Natural killer cell treated with Interleukin-12 subunit alpha and Interleukin-12 subunit beta and Interleukin-15 and Interleukin-18, amount 100 ng/mL, for 72 hours (primary cell): Measurements from ENCODE around the gene TSHZ3. TPM values are rescaled to one million over a fixed set of nuclear protein-coding genes. Genes with fewer than 3 reads are reported as not detected.

Experiments
- ATAC-seq, 2 donors: fragments of 150-1000 bp; cut with Tn5 transposase in 1 of 2; sonication (Bioruptor Pico), chemical (Tn5 transposase) in 1 of 2; 2 replicates each; pipeline ENCODE4 v1.10.0; 2021
- DNase-seq: peaks from one replicate; pipeline ENCODE4 v3.0.0; 2022; ENCODE audit warnings: low spot score
- H3K27ac Mint-ChIP-seq, 2 donors: 1 replicate in 1 of 2; 2 replicates in 1 of 2; pipeline ENCODE4 v1.8.0; 2022; ENCODE audit warnings: mixed read lengths in 2 of 2, mild to moderate bottlenecking in 1 of 2, moderate library complexity in 1 of 2
- H3K27me3 Mint-ChIP-seq, 2 donors: 1 replicate in 1 of 2; 2 replicates in 1 of 2; pipeline ENCODE4 v1.8.0; 2022; ENCODE audit warnings: mixed read lengths in 2 of 2
- H3K36me3 Mint-ChIP-seq: one replicate; pipeline ENCODE4 v1.8.0; 2022; ENCODE audit warnings: mixed read lengths
- H3K4me1 Mint-ChIP-seq, 2 donors: 1 replicate in 1 of 2; 2 replicates in 1 of 2; pipeline ENCODE4 v1.8.0; 2022; ENCODE audit warnings: low read depth in 2 of 2, mixed read lengths in 2 of 2, mild to moderate bottlenecking in 1 of 2
- H3K4me3 Mint-ChIP-seq: one replicate; pipeline ENCODE4 v1.8.0; 2022; ENCODE audit warnings: mixed read lengths
- H3K9me3 Mint-ChIP-seq: 2 replicates; pipeline ENCODE4 v1.8.0; 2022; ENCODE audit warnings: mixed read lengths
- total RNA-seq, 2 donors: library from RNA; stranded (reverse); gene quantifications; one replicate each; pipeline ENCODE4 v1.2.3, GENCODE V29; 2022

The TSHZ3 gene
- total RNA-seq, 2 donors from 2014 or later, result 4.0 to 4.1 TPM

- ATAC-seq (no peak), DNase-seq (no peak)
- Mint-ChIP-seq H3K27me3 (peaks cover 46 to 54% of the 10 kb centered on the region in 2 donors), H3K36me3 (peaks cover 6% of the 10 kb centered on the region), H3K4me1 (peaks cover 47 to 54% of the 10 kb centered on the region in 2 donors), H3K27ac (peak overlapping the region; percentile 38 to 85), H3K9me3 (no peaks in the 10 kb centered on the region), H3K4me3 (peak overlapping the region; percentile 96)
Observed at GRCh38 chr19:31351056-31351854, 2.0 kb upstream of the TSHZ3 start.

GRCh38 chr19:31350693-31351055, 1.4 kb upstream of the TSHZ3 start:
- H3K27me3 Mint-ChIP-seq, result peaks cover 45 to 51% of the 10 kb centered on the region in 2 donors
- peak overlapping the region; percentile 96 for H3K4me3 Mint-ChIP-seq
- H3K4me1 Mint-ChIP-seq, result peaks cover 47 to 53% of the 10 kb centered on the region in 2 donors
- peak overlapping the region; percentile 38 to 85 for H3K27ac Mint-ChIP-seq
- no peaks in the 10 kb centered on the region for H3K9me3 Mint-ChIP-seq
- DNase-seq, result no peak
- peaks cover 6% of the 10 kb centered on the region for H3K36me3 Mint-ChIP-seq
- peak; percentile 37 to 65 for ATAC-seq

- Mint-ChIP-seq H3K9me3 (no peaks in the 10 kb centered on the region), H3K36me3 (peaks cover 6% of the 10 kb centered on the region), H3K27me3 (peaks cover 41 to 48% of the 10 kb centered on the region in 2 donors), H3K4me3 (no peak overlapping the region), H3K4me1 (peaks cover 42 to 49% of the 10 kb centered on the region in 2 donors), H3K27ac (no peak overlapping the region)
- DNase-seq (no peak), ATAC-seq (peak in 1 of 2 donors; percentile 20)
Observed at GRCh38 chr19:31350033-31350692, 927 bp upstream of the TSHZ3 start.

GRCh38 chr19:31348481-31349159, 616 bp downstream of the TSHZ3 start:
- Mint-ChIP-seq H3K4me1 (peaks cover 33 to 34% of the 10 kb centered on the region in 2 donors), H3K9me3 (no peaks in the 10 kb centered on the region), H3K4me3 (peak overlapping the region; percentile 86), H3K27me3 (peaks cover 31 to 35% of the 10 kb centered on the region in 2 donors), H3K36me3 (peaks cover 6% of the 10 kb centered on the region), H3K27ac (peak overlapping the region; percentile 60 to 72)
- DNase-seq (no peak), ATAC-seq (peak; percentile 9 to 29)

GRCh38 chr19:31347828-31348392, 1.3 kb downstream of the TSHZ3 start:
- peak overlapping the region; percentile 60 to 72 for H3K27ac Mint-ChIP-seq
- peaks cover 27% of the 10 kb centered on the region in 2 donors for H3K4me1 Mint-ChIP-seq
- peaks cover 6% of the 10 kb centered on the region for H3K36me3 Mint-ChIP-seq
- DNase-seq (no peak), ATAC-seq (no peak)
- H3K9me3 Mint-ChIP-seq, result no peaks in the 10 kb centered on the region
- peaks cover 30 to 31% of the 10 kb centered on the region in 2 donors for H3K27me3 Mint-ChIP-seq
- H3K4me3 Mint-ChIP-seq, result peak overlapping the region; percentile 86

GRCh38 chr19:31347354-31347753, 1.9 kb downstream of the TSHZ3 start:
- peaks cover 25 to 28% of the 10 kb centered on the region in 2 donors for H3K27me3 Mint-ChIP-seq
- DNase-seq, result no peak
- ATAC-seq, result no peak
- peaks cover 21 to 23% of the 10 kb centered on the region in 2 donors for H3K4me1 Mint-ChIP-seq
- H3K27ac Mint-ChIP-seq, result no peak overlapping the region
- peak overlapping the region; percentile 86 for H3K4me3 Mint-ChIP-seq
- H3K9me3 Mint-ChIP-seq, result no peaks in the 10 kb centered on the region
- peaks cover 6% of the 10 kb centered on the region for H3K36me3 Mint-ChIP-seq

GRCh38 chr19:31346184-31347059, 2.8 kb downstream of the TSHZ3 start:
- no peak overlapping the region for H3K27ac Mint-ChIP-seq
- H3K27me3 Mint-ChIP-seq, result peaks cover 19 to 22% of the 10 kb centered on the region in 2 donors
- DNase-seq (no peak), ATAC-seq (no peak)
- H3K36me3 Mint-ChIP-seq, result peaks cover 6% of the 10 kb centered on the region
- peaks cover 20 to 22% of the 10 kb centered on the region in 2 donors for H3K4me1 Mint-ChIP-seq
- H3K4me3 Mint-ChIP-seq, result no peak overlapping the region
- H3K9me3 Mint-ChIP-seq, result no peaks in the 10 kb centered on the region

GRCh38 chr19:31344403-31344802, 4.8 kb downstream of the TSHZ3 start:
- Mint-ChIP-seq H3K4me1 (peaks cover 33 to 36% of the 10 kb centered on the region in 2 donors), H3K27me3 (peaks cover 12 to 23% of the 10 kb centered on the region in 2 donors), H3K27ac (no peak overlapping the region)

GRCh38 chr19:31342926-31343325, 6.3 kb downstream of the TSHZ3 start:
- no peak overlapping the region for H3K4me3 Mint-ChIP-seq
- H3K27ac Mint-ChIP-seq, result no peak overlapping the region
- DNase-seq (no peak), ATAC-seq (no peak)
- H3K27me3 Mint-ChIP-seq, result peaks cover 5 to 23% of the 10 kb centered on the region in 2 donors
- H3K9me3 Mint-ChIP-seq, result no peaks in the 10 kb centered on the region
- no peaks in the 10 kb centered on the region for H3K36me3 Mint-ChIP-seq
- H3K4me1 Mint-ChIP-seq, result peaks cover 34 to 45% of the 10 kb centered on the region in 2 donors

More at GRCh38 chr19:31344403-31344802, 4.8 kb downstream of the TSHZ3 start:
- no peak overlapping the region for H3K4me3 Mint-ChIP-seq
- H3K36me3 Mint-ChIP-seq, result no peaks in the 10 kb centered on the region
- no peaks in the 10 kb centered on the region for H3K9me3 Mint-ChIP-seq
- DNase-seq, result no peak
- ATAC-seq, result no peak

- Mint-ChIP-seq H3K9me3 (no peaks in the 10 kb centered on the region), H3K27ac (peak overlapping the region; percentile 66 to 71), H3K4me1 (peaks cover 32 to 43% of the 10 kb centered on the region in 2 donors), H3K27me3 (peaks cover 0 to 30% of the 10 kb centered on the region in 2 donors), H3K4me3 (peak overlapping the region; percentile 77), H3K36me3 (no peaks in the 10 kb centered on the region)
- no peak for DNase-seq
- peak; percentile 59 to 77 for ATAC-seq
Observed at GRCh38 chr19:31340042-31341025, 8.9 kb downstream of the TSHZ3 start.

GRCh38 chr19:31339411-31339810, 9.8 kb downstream of the TSHZ3 start:
- Mint-ChIP-seq H3K36me3 (no peaks in the 10 kb centered on the region), H3K27ac (peak overlapping the region in 1 of 2 donors; percentile 71), H3K9me3 (no peaks in the 10 kb centered on the region), H3K4me3 (peak overlapping the region; percentile 71), H3K4me1 (peaks cover 32 to 43% of the 10 kb centered on the region in 2 donors), H3K27me3 (peaks cover 0 to 30% of the 10 kb centered on the region in 2 donors)
- no peak for DNase-seq
- ATAC-seq, result no peak
